AG04450 (cell line): ENCODE measurements around the gene HS3ST5. TPM values are rescaled to one million over a fixed set of nuclear protein-coding genes. Genes with fewer than 3 reads are reported as not detected.

Experiments used
- CTCF ChIA-PET: fragments of 300-600, 350-600 bp; formaldehyde crosslinking; extraction: SDS; loops from one replicate; lab custom pipeline; 2022; ENCODE audit warnings: antibody characterized with exemption, inconsistent platforms; lab: Charles Lee
- POLR2A ChIA-PET: fragments of 350-600 bp; formaldehyde crosslinking; extraction: SDS; loops from one replicate; lab custom pipeline; 2021; ENCODE audit warnings: antibody characterized with exemption, inconsistent platforms; lab: Yijun Ruan, JAX
- DNase-seq: peaks from one replicate; pipeline ENCODE4 v3.0.0-alpha.2; 2011; ENCODE audit warnings: low read depth, low spot score
- H3K27ac ChIP-seq: one replicate; pipeline ENCODE4 v1.5.1; 2012; ENCODE audit warnings: low read depth, low read length, control low read depth
- H3K27me3 ChIP-seq: one replicate; pipeline ENCODE4 v1.6.0; 2012; ENCODE audit warnings: low read length; ENCODE audit not compliant: control insufficient read depth, insufficient read depth
- H3K4me3 ChIP-seq: 2 replicates; pipeline ENCODE4 v1.5.1; 2011; ENCODE audit warnings: mild to moderate bottlenecking, low read depth, low read length, control low read depth
- H3K9me3 ChIP-seq: 2 replicates; pipeline ENCODE4 v1.5.1; 2012; ENCODE audit warnings: low read length; ENCODE audit not compliant: control insufficient read depth, insufficient read depth
- CTCF ChIP-seq: IDR thresholded peaks from 2 replicates; pipeline ENCODE4 v1.5.1; 2011; ENCODE audit warnings: low read depth, low read length, control low read depth, inconsistent platforms
- polyA plus RNA-seq: library from polyadenylated mRNA; depleted of rRNA; stranded (reverse); fragments of >200 nt; gene quantifications from 2 replicates; pipeline ENCODE4 v1.2.3, GENCODE V29; 2011

Gene HS3ST5
- polyA plus RNA-seq, 1 experiment, result not detected

- POLR2A ChIA-PET, result no interaction called here
- DNase-seq, result no peak
- Histone ChIP-seq H3K27me3 (no peaks in the 10 kb centered on the region), H3K27ac (no peak overlapping the region), H3K9me3 (no peaks in the 10 kb centered on the region), H3K4me3 (no peak overlapping the region)
- no peak for TF ChIP-seq CTCF
- CTCF ChIA-PET, result no interaction called here
Observed at GRCh38 chr6:114040871-114041270, 302.0 kb downstream of the HS3ST5 start.

GRCh38 chr6:114039841-114040240 is 303.0 kb downstream of the HS3ST5 start:
- Histone ChIP-seq H3K27me3 (no peaks in the 10 kb centered on the region), H3K9me3 (no peaks in the 10 kb centered on the region), H3K27ac (no peak overlapping the region), H3K4me3 (no peak overlapping the region)
- POLR2A ChIA-PET, result no interaction called here
- CTCF ChIA-PET, result no interaction called here
- TF ChIP-seq CTCF, result no peak
- no peak for DNase-seq

GRCh38 chr6:114033606-114034005 is 309.2 kb downstream of the HS3ST5 start:
- Histone ChIP-seq H3K27ac (no peak overlapping the region), H3K4me3 (no peak overlapping the region), H3K9me3 (no peaks in the 10 kb centered on the region), H3K27me3 (no peaks in the 10 kb centered on the region)
- POLR2A ChIA-PET, result no interaction called here
- CTCF ChIA-PET, result interaction anchor here (0.9 kb wide), 1 partner anchor 38 kb away, joined by 3 read pairs; no protein-coding TSS in a partner anchor
- DNase-seq, result no peak
- TF ChIP-seq CTCF, result no peak

- POLR2A ChIA-PET, result no interaction called here
- no peak for TF ChIP-seq CTCF
Observed at GRCh38 chr6:114032721-114033120, 310.1 kb downstream of the HS3ST5 start.

GRCh38 chr6:114030767-114031166 is 312.1 kb downstream of the HS3ST5 start:
- ChIA-PET POLR2A (no interaction called here), CTCF (no interaction called here)
- H3K4me3 ChIP-seq, result no peak overlapping the region
- H3K27me3 ChIP-seq, result no peaks in the 10 kb centered on the region
- no peaks in the 10 kb centered on the region for H3K9me3 ChIP-seq
- no peak overlapping the region for H3K27ac ChIP-seq
- DNase-seq, result no peak
- no peak for TF ChIP-seq CTCF

More at GRCh38 chr6:114032721-114033120, 310.1 kb downstream of the HS3ST5 start:
- Histone ChIP-seq H3K27ac (no peak overlapping the region), H3K4me3 (no peak overlapping the region), H3K9me3 (no peaks in the 10 kb centered on the region), H3K27me3 (no peaks in the 10 kb centered on the region)
- CTCF ChIA-PET, result interaction anchor here (0.9 kb wide), 1 partner anchor 37 kb away, joined by 3 read pairs; no protein-coding TSS in a partner anchor
- DNase-seq, result no peak
